Measurements from ENCODE around the gene TMEM217.
A peak's percentile ranks its signal among the peaks of the same experiment; 100 is the strongest.
"Not testable (repeated sequence)": the region's sequence is repeated elsewhere in the genome, so short reads cannot be mapped to it uniquely, and the experiment has no call there.

The TMEM217 gene

DNA sequence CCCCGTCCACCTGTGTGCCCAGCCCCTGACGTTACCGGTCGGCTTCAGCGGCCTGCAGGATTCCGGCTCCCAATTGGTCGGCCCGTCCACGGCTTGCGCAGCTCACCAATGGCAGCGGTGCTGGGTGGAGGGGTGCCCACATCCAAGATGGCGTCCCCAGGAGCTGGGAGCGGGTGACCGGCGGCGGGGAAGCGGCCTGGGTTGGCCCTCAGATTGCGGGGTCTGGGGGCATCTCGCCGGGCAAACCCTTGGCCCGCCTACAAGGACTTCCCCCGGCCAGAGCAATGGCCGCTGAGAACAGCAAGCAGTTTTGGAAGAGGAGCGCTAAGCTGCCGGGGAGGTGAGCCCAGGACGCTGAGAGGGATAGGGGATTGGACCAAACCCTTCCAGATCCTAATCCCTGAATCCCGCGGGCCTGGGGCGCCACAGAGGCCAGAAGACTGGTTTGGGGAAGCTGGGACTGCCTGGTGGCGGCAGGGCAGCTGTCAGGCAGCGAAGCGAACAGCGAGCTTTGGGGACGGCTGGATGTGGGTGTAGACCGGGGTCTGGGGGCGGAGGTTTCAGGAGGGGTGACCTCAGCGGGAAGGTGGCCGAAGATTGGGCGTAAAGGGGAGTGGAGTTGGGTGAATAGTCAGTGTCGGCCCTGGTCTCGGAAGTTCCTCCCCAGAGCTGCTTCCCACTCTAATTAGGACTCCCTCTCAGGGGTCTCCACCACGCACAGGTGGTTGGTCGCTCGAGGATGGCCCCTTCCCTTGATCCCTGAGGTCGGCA is at the start of gene TMEM217, which contains the start of gene TBC1D22B:
TMEM217 (minus strand) TSS at position 511 of the 771 bp plus-strand sequence. CDS start 39,114 bp downstream, outside the sequence.
TBC1D22B (plus strand) TSS at position 139 of the 771 bp plus-strand sequence; CDS start at position 285, 146 bp downstream.
- peak; percentile 96 to 97 for DNase-seq

GRCh38 chr6:37307484-37307883 is 49.5 kb upstream of the TMEM217 start:
- DNase-seq: not testable (repeated sequence)

GRCh38 chr6:37306624-37307222 is 48.8 kb upstream of the TMEM217 start:
- no peak for DNase-seq

- no peak for DNase-seq
These were observed 48.0 kb upstream of the TMEM217 start for GRCh38 chr6:37305841-37306425.

DNA sequence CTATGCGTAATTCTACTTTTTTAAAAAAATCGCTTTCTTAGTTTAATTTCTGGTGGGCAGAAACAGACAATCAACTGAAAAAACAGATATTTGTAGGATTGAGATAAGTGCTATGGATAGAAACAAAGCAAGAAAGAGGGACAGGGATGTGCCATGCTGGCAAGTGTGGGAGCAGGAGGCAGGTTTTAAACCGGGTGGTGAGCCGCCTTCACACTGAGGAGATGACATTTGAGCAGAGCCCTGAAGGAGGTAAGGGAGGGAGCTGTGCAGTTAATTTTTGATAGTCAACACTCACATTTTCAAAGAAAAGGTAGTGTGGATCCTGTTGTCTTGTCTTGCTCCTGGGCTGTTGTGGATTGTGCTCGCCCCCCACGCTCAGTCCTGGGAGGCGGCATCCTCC is 46.8 kb upstream of the TMEM217 start:
- no peak for DNase-seq

- peak in 1 of 2 experiments; percentile 27 for DNase-seq
These were observed 46.1 kb upstream of the TMEM217 start for GRCh38 chr6:37303891-37304503.

DNA sequence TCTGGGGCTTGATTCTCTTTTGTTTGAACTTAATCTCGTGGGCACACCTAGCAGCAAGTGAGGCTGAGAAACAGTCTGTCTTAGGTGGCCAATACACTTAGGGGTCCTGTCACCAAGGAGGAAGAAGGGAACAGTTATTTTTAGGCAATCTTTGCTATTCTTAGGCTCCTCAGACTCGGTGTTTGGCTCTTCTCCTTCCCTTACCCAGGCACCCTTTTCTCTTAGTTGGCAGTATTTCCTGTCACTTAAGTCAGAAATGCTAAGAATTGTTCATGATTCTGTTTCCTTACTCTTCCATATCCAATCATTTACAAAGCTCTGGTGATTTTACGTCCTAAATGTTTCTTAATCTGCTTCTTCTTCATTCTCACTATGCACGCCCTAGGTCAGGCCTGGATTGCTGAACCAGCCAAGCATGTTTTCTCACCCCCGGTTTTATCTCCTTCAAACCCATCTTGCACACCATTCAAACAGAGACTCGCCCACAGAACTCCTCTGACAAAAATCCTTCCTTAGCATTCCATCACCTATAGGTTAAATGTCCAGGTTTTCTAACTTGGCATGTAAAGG is 45.2 kb upstream of the TMEM217 start:
- DNase-seq: no peak

DNA sequence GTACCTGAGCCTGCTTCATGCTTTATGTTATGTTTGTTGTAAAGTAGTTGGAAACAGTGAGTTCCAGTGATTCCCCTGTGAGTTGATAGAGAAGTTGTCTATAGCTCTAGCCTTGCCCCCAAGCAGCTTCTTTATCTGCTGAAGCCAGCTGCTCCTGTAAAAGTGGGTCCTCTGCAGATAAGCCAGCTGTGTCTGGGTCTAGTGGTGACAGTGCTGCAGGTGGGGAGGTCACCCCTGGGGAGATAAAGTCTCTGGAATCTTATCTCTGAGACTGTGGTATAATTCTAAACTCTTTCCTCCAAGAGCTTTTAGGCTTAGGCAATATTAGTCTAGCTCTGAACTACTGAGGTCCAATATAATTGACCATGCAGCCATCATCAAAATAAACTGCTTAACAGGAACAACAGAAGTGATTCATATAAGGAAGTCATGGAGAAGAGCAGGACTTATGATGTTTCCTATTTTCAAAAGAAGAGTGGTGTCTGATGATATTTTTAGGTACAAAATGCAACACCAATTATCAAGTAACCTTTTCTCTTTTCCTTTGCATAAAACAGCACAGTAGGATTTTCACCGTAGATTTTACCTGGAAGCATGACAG is 44.2 kb upstream of the TMEM217 start:
- DNase-seq: no peak

DNA sequence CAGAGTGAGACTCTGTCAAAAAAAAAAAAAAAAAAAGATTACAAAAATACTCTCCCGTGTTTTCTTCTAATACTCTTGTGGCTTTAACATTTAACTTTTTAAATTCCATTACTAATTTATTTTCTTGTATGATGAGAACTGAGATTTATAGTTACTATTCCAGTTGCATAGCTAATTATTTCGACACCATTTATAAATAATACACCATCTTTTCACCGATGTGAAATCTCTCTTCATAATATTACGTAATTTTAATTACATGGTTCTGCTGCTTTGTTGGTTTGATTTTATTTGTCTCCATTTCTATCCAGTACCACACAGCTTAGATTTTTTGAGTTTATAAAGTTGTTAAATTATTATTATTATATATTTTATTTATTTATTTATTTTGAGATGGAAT is 42.0 kb upstream of the TMEM217 start:
- DNase-seq: no peak

GRCh38 chr6:37298958-37299357 is 41.0 kb upstream of the TMEM217 start:
- DNase-seq: no peak

DNA sequence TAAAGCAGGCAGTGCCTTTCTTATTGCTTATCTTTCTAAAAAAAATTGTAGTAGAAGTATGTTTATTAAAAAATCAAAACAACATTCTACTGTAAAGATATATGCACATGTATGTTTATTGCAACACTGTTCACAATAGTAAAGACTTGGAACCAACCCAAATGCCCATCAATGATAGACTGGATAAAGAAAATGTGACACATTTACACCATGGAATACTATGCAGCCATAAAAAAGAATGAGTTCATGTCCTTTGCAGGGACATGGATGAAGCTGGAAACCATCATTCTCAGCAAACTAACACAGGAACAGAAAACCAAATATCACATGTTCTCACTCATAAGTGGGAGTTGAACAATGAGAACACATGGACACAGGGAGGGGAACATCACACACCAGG is 39.7 kb upstream of the TMEM217 start:
- not testable (repeated sequence) for DNase-seq

DNA sequence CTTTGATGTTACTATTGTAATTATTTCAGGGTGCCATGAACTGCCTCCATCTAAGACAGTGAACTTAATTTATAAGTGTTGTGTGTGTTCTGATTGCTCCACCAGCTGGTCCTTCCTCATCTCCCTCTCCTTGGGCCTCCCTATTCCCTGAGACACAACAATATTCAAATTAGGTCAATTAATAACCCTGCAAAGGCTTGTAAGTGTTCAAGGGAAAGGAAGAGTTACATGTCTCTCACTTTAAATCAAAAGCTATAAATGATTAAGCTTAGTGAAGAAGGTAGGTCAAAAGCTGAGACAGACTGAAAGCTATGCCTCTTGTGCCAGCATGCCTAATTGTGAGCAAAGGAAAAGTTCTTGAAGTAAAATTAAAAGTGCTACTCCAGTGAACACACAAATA is 35.5 kb upstream of the TMEM217 start:
- no peak for DNase-seq

DNA sequence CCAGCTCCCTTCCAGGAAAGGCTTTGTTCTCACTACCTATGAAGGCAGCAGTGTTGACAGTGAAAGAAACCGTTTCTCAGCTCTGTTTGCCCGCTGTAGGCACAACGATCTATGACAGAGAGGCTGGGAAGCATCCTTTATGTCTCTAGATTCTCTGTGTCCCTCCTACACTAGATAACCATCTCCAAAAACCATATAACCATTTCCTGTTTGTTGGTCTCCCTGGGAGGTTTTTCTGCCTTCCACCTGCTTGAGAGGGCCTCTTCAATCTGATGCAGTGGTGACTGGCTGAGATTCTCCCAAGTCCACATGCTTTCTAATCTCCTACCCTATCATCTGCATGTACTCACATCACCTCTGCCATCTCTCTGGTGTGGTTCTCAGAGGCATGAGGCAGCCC is 32.0 kb upstream of the TMEM217 start:
- DNase-seq: peak; percentile 29 to 47

DNA sequence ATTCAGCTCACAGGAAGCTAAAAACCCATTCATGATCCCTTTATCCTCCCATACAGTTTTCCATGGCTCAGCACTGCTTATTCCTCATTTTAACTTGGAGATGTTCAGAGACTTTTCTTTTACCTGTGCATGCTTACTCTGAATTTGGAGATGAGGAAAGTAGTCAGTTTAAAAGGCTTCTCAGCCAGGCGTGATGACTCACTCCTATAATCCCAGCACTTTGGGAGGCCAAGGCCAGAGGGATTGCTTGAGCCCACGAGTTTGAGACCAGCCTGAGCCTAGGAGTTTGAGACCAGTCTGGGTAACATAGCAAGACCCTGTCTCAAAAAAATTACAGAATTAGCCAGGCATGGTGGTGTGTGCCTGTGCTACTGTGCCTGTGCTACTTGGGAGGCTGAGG is 30.3 kb upstream of the TMEM217 start:
- no peak for DNase-seq

GRCh38 chr6:37287519-37288157 is 29.7 kb upstream of the TMEM217 start:
- DNase-seq: no peak

- DNase-seq: peak in 1 of 2 experiments; percentile 43
These were observed 27.9 kb upstream of the TMEM217 start for GRCh38 chr6:37285861-37286311.

- DNase-seq: no peak
These were observed 26.8 kb upstream of the TMEM217 start for GRCh38 chr6:37284781-37285180.

DNA sequence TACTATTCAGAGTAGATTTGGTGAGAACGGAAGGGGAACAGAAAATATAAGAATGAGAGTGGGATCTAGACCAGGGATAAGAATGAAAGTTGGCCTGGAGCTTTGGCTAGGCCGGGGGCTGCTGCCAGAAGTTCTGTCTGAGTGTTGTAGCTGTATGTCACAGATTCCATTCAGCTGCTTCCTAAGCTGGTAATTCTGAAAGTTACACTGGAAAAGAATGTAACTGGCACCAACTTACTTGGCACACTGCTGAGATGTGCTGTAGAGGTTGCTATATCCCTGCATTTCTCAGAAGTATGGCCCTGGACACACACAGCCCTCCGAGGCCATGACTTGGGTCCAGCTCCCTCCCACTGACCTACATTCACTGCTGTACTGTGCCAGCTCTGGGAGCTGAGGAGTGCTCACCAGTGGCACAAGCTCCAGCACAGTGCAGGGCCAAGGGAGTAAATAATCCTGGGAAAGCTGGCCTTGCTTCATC is 25.8 kb upstream of the TMEM217 start:
- no peak for DNase-seq

DNA sequence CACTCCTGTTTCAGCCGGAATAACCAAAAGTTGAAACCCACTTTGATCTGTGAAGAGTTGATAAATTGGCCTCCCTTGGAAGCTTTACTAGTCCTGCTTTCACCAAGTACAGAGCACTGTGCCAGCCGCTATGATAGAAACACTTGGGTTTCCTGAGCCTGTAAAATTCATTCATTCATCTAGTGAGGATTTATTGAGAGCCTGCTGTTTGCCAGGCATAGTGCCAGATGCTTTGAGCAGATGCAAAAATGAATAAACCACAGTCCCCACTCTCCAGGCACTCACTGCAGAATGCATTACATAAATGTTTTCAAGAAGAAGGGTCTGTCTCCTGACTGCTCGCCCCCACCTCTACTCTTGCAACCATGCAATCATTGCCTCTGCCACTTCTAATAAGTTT is 25.3 kb upstream of the TMEM217 start:
- DNase-seq: no peak

GRCh38 chr6:37282371-37282770 is 24.4 kb upstream of the TMEM217 start:
- no peak for DNase-seq

DNA sequence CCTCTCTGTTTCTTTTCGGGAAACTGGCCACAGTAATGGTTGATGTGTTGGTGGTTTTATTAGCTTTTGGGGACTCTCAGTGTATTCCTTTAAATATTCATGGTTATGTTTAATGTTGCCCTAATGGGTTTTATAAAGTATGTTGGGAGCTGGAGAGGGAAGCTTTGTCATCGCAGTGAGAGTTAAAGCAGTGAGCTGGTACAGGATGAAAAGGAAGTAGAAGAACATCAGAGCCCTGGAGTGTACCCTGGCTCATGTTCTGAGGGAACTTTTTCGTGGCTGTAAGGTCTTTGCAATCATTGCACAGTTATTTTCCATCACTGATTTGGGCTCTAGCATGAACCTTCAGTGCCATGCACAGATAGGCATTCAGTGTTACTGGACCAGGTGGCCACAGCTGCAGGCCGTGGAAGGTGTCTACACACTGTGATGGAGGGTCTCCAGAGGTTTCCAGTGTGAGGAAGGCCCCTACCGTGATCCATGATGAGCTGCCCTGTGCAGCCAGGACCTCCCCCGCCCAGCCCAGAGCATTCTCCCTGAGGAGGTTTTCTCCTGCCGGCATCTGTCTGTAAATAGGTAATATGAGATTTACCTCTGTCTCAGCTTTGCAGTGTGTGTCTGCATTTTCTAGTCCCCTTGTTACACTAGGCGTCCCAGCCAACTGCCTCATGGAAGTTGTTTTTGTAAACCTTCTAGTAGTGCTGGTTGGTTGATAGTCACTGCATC is 22.4 kb upstream of the TMEM217 start:
- DNase-seq: no peak

Data from activated T-cell treated with anti-CD3 and anti-CD28 coated beads, Interleukin-2, amount 50 U/mL, for 48 hours (primary cell).